Gastrocnemius medialis (tissue), 4 donors: ENCODE results near the gene FOXJ2. TPM values are rescaled to one million over a fixed set of nuclear protein-coding genes. Genes with fewer than 3 reads are reported as not detected.

Experiments
- ATAC-seq, 2 donors: fragments of 150-250 bp; one replicate each; pipeline ENCODE4 v1.9.1; 2016
- DNase-seq, 2 donors: peaks; one replicate each; pipeline ENCODE4 v3.0.0-alpha.2; 2019
- H3K27ac ChIP-seq, 4 donors: fragments of 200-600 bp; sonication (generic); 1 replicate in 1 of 4; 2 replicates in 3 of 4; pipeline ENCODE4 v1.5.1; 2016 to 2018; ENCODE audit warnings: mild to moderate bottlenecking in 2 of 4, moderate library complexity in 1 of 4
- H3K27me3 ChIP-seq, 3 donors: fragments of 200-600 bp; sonication (generic) in 2 of 3; 1 replicate in 1 of 3; 2 replicates in 2 of 3; pipeline versions ENCODE4 v1.5.1 to v1.6.0; 2016 to 2019; ENCODE audit warnings: mild to moderate bottlenecking in 1 of 3, moderate library complexity in 1 of 3
- H3K36me3 ChIP-seq, 2 donors: fragments of 200-600 bp; sonication (generic) in 1 of 2; one replicate each; pipeline ENCODE4 v1.5.1; 2017 to 2018
- H3K4me1 ChIP-seq, 2 donors: fragments of 200-600 bp; sonication (generic) in 1 of 2; one replicate each; pipeline ENCODE4 v1.5.1; 2016 to 2017; ENCODE audit warnings: mild to moderate bottlenecking in 2 of 2
- H3K4me3 ChIP-seq, 4 donors: fragments of 200-600 bp; sonication (generic) in 3 of 4; 1 replicate in 1 of 4; 2 replicates in 3 of 4; pipeline ENCODE4 v1.5.1; 2016 to 2019; ENCODE audit warnings: mild to moderate bottlenecking in 2 of 4
- H3K9me3 ChIP-seq, 3 donors: fragments of 200-600 bp; sonication (generic) in 2 of 3; 1 replicate in 1 of 3; 2 replicates in 2 of 3; pipeline ENCODE4 v1.5.1; 2016 to 2019
- POLR2A ChIP-seq, 2 donors: fragments of 450-650 bp; IDR thresholded peaks; one replicate each; pipeline ENCODE4 v1.6.1; 2017; ENCODE audit warnings: antibody characterized with exemption in 2 of 2, mild to moderate bottlenecking in 2 of 2, moderate library complexity in 2 of 2
- in situ Hi-C, 4 donors: fragments of 200-750 bp; cut with MboI; loops; one replicate each; pipeline versions ENCODE4 v1.15.0 to v1.8.0; 2017; ENCODE audit warnings: low sequenced_read_pairs in 4 of 4
- intact Hi-C: fragments of 100-400 bp; cut with DNase I; formaldehyde crosslinking; loops from one replicate; pipeline ENCODE4 v1.15.1; 2023; ENCODE audit warnings: low total_unique reads
- total RNA-seq, 4 donors: library from RNA; depleted of rRNA; stranded (reverse); fragments of >200 nt; gene quantifications; one replicate each; pipeline versions ENCODE4 v1.1.0 to v1.2.3, GENCODE V29; 2016
- TF ChIP-seq, protein P1 (sequence below), 5 experiments: fragments of 450-650 bp in 3 of 5; fragments of 200-600 bp in 2 of 5; sonication (generic) in 2 of 5; IDR thresholded peaks in 4 of 5; conservative IDR thresholded peaks in 1 of 5; 1 replicate in 4 of 5; 2 replicates in 1 of 5; pipeline ENCODE4 v1.5.1; 2016 to 2019; ENCODE audit warnings: antibody characterized with exemption in 5 of 5, mild to moderate bottlenecking in 3 of 5, moderate library complexity in 3 of 5

Gene FOXJ2
- total RNA-seq, 4 donors from 2014 or later, result 14.3 to 28.0 (median 22.8) TPM

DNA sequence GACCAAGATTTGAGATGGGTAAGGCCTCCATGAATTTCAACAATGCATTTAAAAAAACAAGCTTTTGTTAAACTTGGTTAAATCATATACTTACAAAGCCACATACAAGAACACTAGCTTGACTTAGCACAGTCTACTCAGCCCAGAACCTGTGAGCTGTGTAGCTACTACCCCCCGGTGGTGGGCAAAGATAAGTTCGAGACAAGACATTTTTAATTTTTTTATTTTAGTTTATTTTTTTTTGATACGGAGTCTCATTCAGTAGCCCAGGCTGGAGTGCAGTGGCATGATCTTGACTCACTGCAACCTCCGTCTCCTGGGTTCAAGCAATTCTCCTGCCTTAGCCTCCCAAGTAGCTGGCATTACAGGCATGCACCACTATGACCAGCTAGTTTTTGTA is 45.9 kb downstream of the FOXJ2 start:
- peaks cover 0 to 6% (median 0%) of the 10 kb centered on the region in 3 donors for H3K27me3 ChIP-seq
- intact Hi-C loops, result no loop called here
- DNase-seq, result no peak
- no peak for TF ChIP-seq POLR2A (IDR thresholded peaks at IDR 0.05)
- TF ChIP-seq, protein P1, sequence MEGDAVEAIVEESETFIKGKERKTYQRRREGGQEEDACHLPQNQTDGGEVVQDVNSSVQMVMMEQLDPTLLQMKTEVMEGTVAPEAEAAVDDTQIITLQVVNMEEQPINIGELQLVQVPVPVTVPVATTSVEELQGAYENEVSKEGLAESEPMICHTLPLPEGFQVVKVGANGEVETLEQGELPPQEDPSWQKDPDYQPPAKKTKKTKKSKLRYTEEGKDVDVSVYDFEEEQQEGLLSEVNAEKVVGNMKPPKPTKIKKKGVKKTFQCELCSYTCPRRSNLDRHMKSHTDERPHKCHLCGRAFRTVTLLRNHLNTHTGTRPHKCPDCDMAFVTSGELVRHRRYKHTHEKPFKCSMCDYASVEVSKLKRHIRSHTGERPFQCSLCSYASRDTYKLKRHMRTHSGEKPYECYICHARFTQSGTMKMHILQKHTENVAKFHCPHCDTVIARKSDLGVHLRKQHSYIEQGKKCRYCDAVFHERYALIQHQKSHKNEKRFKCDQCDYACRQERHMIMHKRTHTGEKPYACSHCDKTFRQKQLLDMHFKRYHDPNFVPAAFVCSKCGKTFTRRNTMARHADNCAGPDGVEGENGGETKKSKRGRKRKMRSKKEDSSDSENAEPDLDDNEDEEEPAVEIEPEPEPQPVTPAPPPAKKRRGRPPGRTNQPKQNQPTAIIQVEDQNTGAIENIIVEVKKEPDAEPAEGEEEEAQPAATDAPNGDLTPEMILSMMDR (IDR thresholded peaks at IDR 0.05 in 4 of 5, conservative IDR thresholded peaks at IDR 0.05 in 1 of 5), result peak in 3 of 5 experiments; percentile 11 to 28 (median 21)
- H3K9me3 ChIP-seq, result no peaks in the 10 kb centered on the region
- no peak overlapping the region for H3K4me3 ChIP-seq
- no peak overlapping the region for H3K27ac ChIP-seq
- no peaks in the 10 kb centered on the region for H3K36me3 ChIP-seq
- ATAC-seq, result no peak
- in situ Hi-C loops, result no loop called here
- H3K4me1 ChIP-seq, result peaks cover 17 to 20% of the 10 kb centered on the region in 2 donors

- in situ Hi-C loops, result no loop called here
- DNase-seq, result no peak
- intact Hi-C loops, result no loop called here
- H3K27ac ChIP-seq, result no peak overlapping the region
- no peak overlapping the region for H3K4me3 ChIP-seq
- H3K27me3 ChIP-seq, result peaks cover 0 to 6% (median 0%) of the 10 kb centered on the region in 3 donors
- TF ChIP-seq, protein P1 (IDR thresholded peaks at IDR 0.05 in 4 of 5, conservative IDR thresholded peaks at IDR 0.05 in 1 of 5), result no peak
- TF ChIP-seq POLR2A (IDR thresholded peaks at IDR 0.05), result no peak
- no peak for ATAC-seq
- peaks cover 21 to 25% of the 10 kb centered on the region in 2 donors for H3K4me1 ChIP-seq
- H3K9me3 ChIP-seq, result no peaks in the 10 kb centered on the region
- no peaks in the 10 kb centered on the region for H3K36me3 ChIP-seq
Measured at GRCh38 chr12:8078916-8079315, 46.4 kb downstream of the FOXJ2 start.

DNA sequence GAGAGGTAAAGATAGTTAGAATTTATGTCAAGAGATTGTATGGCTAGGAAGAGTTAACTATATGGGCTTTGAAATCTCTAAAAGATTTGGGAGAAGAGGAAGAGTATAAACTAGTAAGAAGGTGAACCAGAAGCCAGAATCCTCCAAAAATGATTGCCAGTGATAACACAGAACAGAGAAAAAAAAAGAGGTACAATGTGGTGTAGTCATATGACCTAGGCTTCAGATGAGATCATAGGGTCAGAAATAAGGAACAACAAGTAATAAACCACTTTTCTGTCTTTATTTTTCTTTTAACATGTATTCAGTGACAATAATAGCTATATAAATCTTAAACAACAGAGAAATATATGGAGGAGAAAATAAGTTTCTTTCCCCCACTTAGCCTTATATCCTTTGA is 47.6 kb downstream of the FOXJ2 start:
- no peak overlapping the region for H3K4me3 ChIP-seq
- in situ Hi-C loops, result loop anchor here in 2 of 4 donors (5.0 kb wide), 2 partner anchors 43 to 53 kb away; no protein-coding TSS in a partner anchor
- H3K36me3 ChIP-seq, result no peaks in the 10 kb centered on the region
- no peak overlapping the region for H3K27ac ChIP-seq
- no peak for TF ChIP-seq POLR2A (IDR thresholded peaks at IDR 0.05)
- TF ChIP-seq, protein P1 (IDR thresholded peaks at IDR 0.05 in 4 of 5, conservative IDR thresholded peaks at IDR 0.05 in 1 of 5), result no peak
- H3K9me3 ChIP-seq, result no peaks in the 10 kb centered on the region
- peaks cover 24 to 29% of the 10 kb centered on the region in 2 donors for H3K4me1 ChIP-seq
- intact Hi-C loops, result loop anchor here (2.0 to 10.0 kb wide), 2 partner anchors 33 to 165 kb away; no protein-coding TSS in a partner anchor
- H3K27me3 ChIP-seq, result peaks cover 0 to 5% (median 0%) of the 10 kb centered on the region in 3 donors
- DNase-seq, result no peak
- no peak for ATAC-seq

DNA sequence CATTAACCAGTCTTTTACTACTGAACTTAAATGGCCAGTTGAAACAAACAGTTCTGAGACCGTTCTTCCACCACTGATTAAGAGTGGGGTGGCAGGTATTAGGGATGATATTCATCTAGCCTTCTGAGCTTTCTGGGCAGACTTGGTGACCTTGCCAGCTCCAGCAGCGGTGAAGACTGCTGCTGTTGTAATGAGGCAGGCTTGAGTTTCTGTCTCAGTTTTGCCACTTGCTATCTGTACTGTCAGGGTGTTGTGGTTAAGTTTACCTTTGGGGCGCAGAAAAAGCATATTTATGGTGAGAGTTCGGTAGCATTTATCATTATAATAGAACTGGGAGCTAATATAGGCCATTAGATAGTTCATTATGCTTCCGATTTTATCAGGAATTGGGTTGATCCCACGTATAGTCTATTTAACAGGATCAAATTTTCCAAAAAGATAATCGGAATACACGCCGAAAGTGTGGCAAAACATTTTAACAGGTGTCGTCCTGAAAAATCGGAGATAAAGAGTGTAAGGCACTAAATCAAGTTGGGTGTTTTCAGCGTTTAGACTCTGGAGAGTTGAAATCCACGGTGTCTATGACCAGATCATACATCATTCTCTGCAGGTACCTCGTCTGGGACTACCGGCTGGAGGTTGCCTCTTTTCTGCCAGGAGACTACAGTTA is 48.9 kb downstream of the FOXJ2 start:
- intact Hi-C loops, result loop anchor here (2.0 to 10.0 kb wide), 2 partner anchors 35 to 163 kb away; no protein-coding TSS in a partner anchor
- H3K4me1 ChIP-seq, result peaks cover 24 to 29% of the 10 kb centered on the region in 2 donors

More for the DNA sequence above, 48.9 kb downstream of the FOXJ2 start:
- no peaks in the 10 kb centered on the region for H3K27me3 ChIP-seq
- H3K9me3 ChIP-seq, result no peaks in the 10 kb centered on the region
- peak overlapping the region; percentile 73 to 99 (median 96) for H3K4me3 ChIP-seq
- H3K27ac ChIP-seq, result peak overlapping the region; percentile 92 to 99 (median 98)
- TF ChIP-seq POLR2A (IDR thresholded peaks at IDR 0.05), result no peak
- TF ChIP-seq, protein P1 (IDR thresholded peaks at IDR 0.05 in 4 of 5, conservative IDR thresholded peaks at IDR 0.05 in 1 of 5), result no peak
- in situ Hi-C loops, result loop anchor here in 2 of 4 donors (5.0 kb wide), 2 partner anchors 44 to 54 kb away; no protein-coding TSS in a partner anchor
- DNase-seq (peak; percentile 5 to 50), ATAC-seq (peak; percentile 64 to 71)
- no peaks in the 10 kb centered on the region for H3K36me3 ChIP-seq
